ENCODE measurements around the gene PEX16. TPM values are rescaled to one million over a fixed set of nuclear protein-coding genes. Genes with fewer than 3 reads are reported as not detected.
"Not testable (repeated sequence)": the region's sequence is repeated elsewhere in the genome, so short reads cannot be mapped to it uniquely, and the experiment has no call there.

Gene PEX16
- polyA plus RNA-seq, 4 donors = 10.8 to 19.0 (median 15.2) TPM

GRCh38 chr11:45918962-45919675, 1.4 kb upstream of the PEX16 start:
- no peak for DNase-seq (ENCODE audit: low read depth in 4 of 4, low spot score in 3 of 4)

GRCh38 chr11:45918331-45918941, 759 bp upstream of the PEX16 start:
- no peak for DNase-seq (ENCODE audit: low read depth in 4 of 4, low spot score in 3 of 4)

GRCh38 chr11:45917286-45917622, 423 bp downstream of the PEX16 start:
- no peak for DNase-seq (ENCODE audit: low read depth in 4 of 4, low spot score in 3 of 4)

- DNase-seq (ENCODE audit: low read depth in 4 of 4, low spot score in 3 of 4) = no peak
Measured at GRCh38 chr11:45915446-45915845, 2.2 kb downstream of the PEX16 start.

- no peak for DNase-seq (ENCODE audit: low read depth in 4 of 4, low spot score in 3 of 4)
Measured at GRCh38 chr11:45913942-45914635, 3.6 kb downstream of the PEX16 start.

- no peak for DNase-seq (ENCODE audit: low read depth in 4 of 4, low spot score in 3 of 4)
Measured at GRCh38 chr11:45913514-45913913, 4.2 kb downstream of the PEX16 start.

- no peak for DNase-seq (ENCODE audit: low read depth in 4 of 4, low spot score in 3 of 4)
Measured at GRCh38 chr11:45910623-45911022, 7.1 kb downstream of the PEX16 start.

- no peak for DNase-seq (ENCODE audit: low read depth in 4 of 4, low spot score in 3 of 4)
Measured at GRCh38 chr11:45909594-45910475, 7.8 kb downstream of the PEX16 start.

- no peak for DNase-seq (ENCODE audit: low read depth in 4 of 4, low spot score in 3 of 4)
Measured at GRCh38 chr11:45907911-45908370, 9.7 kb downstream of the PEX16 start.

GRCh38 chr11:45906965-45907611, 10.6 kb downstream of the PEX16 start, which contains the start of gene FREY1:
Gene FREY1 (minus strand): TSS chr11:45907271. CDS start chr11:45907245, 26 bp downstream.
- DNase-seq (ENCODE audit: low read depth in 4 of 4, low spot score in 3 of 4) = no peak

- DNase-seq (ENCODE audit: low read depth in 4 of 4, low spot score in 3 of 4) = no peak
Measured at GRCh38 chr11:45906096-45906682, 11.5 kb downstream of the PEX16 start.

- not testable (repeated sequence) for DNase-seq (ENCODE audit: low read depth in 4 of 4, low spot score in 3 of 4)
Measured at GRCh38 chr11:45905576-45905975, 12.1 kb downstream of the PEX16 start.

GRCh38 chr11:45905095-45905494, 12.6 kb downstream of the PEX16 start:
- no peak for DNase-seq (ENCODE audit: low read depth in 4 of 4, low spot score in 3 of 4)

GRCh38 chr11:45904309-45904915, 13.3 kb downstream of the PEX16 start:
- no peak for DNase-seq (ENCODE audit: low read depth in 4 of 4, low spot score in 3 of 4)

- DNase-seq (ENCODE audit: low read depth in 4 of 4, low spot score in 3 of 4) = no peak
Measured at GRCh38 chr11:45902452-45903380, 15.0 kb downstream of the PEX16 start.

- DNase-seq (ENCODE audit: low read depth in 4 of 4, low spot score in 3 of 4) = no peak
Measured at GRCh38 chr11:45901626-45902025, 16.1 kb downstream of the PEX16 start.

- no peak for DNase-seq (ENCODE audit: low read depth in 4 of 4, low spot score in 3 of 4)
Measured at GRCh38 chr11:45900916-45901617, 16.6 kb downstream of the PEX16 start.
